Ishikawa (cell line): ENCODE results near the gene LCNL1.

ENCODE experiments used
- CEBPB ChIP-seq: IDR thresholded peaks from 2 replicates; pipeline ENCODE4 v1.6.1; 2012
- CREB1 ChIP-seq: IDR thresholded peaks from 2 replicates; pipeline ENCODE4 v1.6.1; 2012; ENCODE audit warnings: low read depth
- EGR1 ChIP-seq: IDR thresholded peaks from 2 replicates; pipeline ENCODE4 v1.6.1; 2012
- EP300 ChIP-seq: IDR thresholded peaks from 2 replicates; pipeline ENCODE4 v1.6.1; 2012; ENCODE audit warnings: borderline replicate concordance
- FOXM1 ChIP-seq: IDR thresholded peaks from 2 replicates; pipeline ENCODE4 v1.6.1; 2012; ENCODE audit warnings: low read depth, borderline replicate concordance
- MAX ChIP-seq: IDR thresholded peaks from 2 replicates; pipeline ENCODE4 v1.6.1; 2012
- NFIC ChIP-seq: IDR thresholded peaks from 2 replicates; pipeline ENCODE4 v1.6.1; 2012
- RAD21 ChIP-seq: IDR thresholded peaks from 2 replicates; pipeline ENCODE4 v1.6.1; 2012; ENCODE audit warnings: low read depth
- REST ChIP-seq: IDR thresholded peaks from 2 replicates; pipeline ENCODE4 v1.6.1; 2012; ENCODE audit warnings: low read depth, mild to moderate bottlenecking
- TAF1 ChIP-seq: IDR thresholded peaks from 2 replicates; pipeline ENCODE4 v1.6.1; 2012; ENCODE audit warnings: low read depth, mild to moderate bottlenecking
- TCF12 ChIP-seq: IDR thresholded peaks from 2 replicates; pipeline ENCODE4 v1.6.1; 2012; ENCODE audit warnings: low read depth
- TEAD4 ChIP-seq: IDR thresholded peaks from 2 replicates; pipeline ENCODE4 v1.6.1; 2012
- USF1 ChIP-seq: IDR thresholded peaks from 2 replicates; pipeline ENCODE4 v1.6.1; 2012
- YY1 ChIP-seq: IDR thresholded peaks from 2 replicates; pipeline ENCODE4 v1.6.1; 2012; ENCODE audit warnings: low read depth
- ZBTB7A ChIP-seq: IDR thresholded peaks from 2 replicates; pipeline ENCODE4 v1.6.1; 2012; ENCODE audit warnings: low read depth

Gene LCNL1

GRCh38 chr9:136952321-136952850, 30.4 kb upstream of the LCNL1 start:
- TF ChIP-seq TAF1 (no peak), TEAD4 (no peak), TCF12 (peak; percentile 0; the same call in 1 of the 2 replicates)

DNA sequence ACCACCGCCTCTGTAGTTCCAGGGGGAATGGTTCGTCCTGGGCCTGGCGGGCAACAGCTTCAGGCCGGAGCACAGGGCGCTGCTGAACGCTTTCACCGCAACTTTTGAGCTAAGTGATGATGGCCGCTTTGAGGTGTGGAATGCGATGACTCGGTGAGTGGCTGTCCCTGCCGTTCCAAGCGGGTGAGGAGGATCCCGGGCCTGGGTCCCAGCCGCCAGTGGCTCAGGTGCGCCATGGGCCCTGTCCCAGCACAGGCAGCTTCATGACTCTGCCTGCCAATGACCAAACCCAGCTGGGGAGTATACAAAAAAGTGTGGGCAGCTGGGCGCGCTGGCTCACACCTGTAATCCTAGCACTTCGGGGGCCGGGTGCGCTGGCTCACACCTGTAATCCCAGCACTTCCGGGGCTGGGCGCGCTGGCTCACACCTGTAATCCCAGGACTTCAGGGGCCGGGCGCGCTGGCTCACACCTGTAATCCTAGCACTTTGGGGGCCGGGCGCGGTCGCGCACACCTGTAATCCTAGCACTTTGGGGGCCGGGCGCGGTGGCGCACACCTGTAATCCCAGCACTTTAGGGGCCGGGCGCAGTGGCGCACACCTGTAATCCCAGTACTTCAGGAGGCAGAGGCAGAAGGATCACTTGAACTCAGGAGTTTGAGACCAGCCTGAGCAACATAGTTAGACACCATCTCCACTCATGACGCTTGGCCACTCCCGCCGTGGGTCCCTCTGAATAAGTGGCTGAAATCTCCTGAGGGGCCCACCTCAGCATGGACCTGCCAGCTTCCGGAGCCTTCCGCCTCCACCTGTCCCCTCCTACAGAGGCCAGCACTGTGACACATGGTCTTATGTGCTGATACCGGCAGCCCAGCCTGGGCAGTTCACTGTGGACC, 29.7 kb upstream of the LCNL1 start:
- TF ChIP-seq TEAD4, result no peak
- TF ChIP-seq TCF12, result no peak
- no peak for TF ChIP-seq REST
- TF ChIP-seq EP300, result no peak
- TF ChIP-seq YY1, result no peak
- TF ChIP-seq RAD21, result no peak
- no peak for TF ChIP-seq EGR1
- no peak for TF ChIP-seq TAF1
- no peak for TF ChIP-seq NFIC
- no peak for TF ChIP-seq CREB1
- no peak for TF ChIP-seq FOXM1
- TF ChIP-seq CEBPB, result no peak
- TF ChIP-seq MAX, result no peak
- no peak for TF ChIP-seq USF1
- TF ChIP-seq ZBTB7A, result no peak

GRCh38 chr9:136953771-136954269, 29.0 kb upstream of the LCNL1 start:
- TF ChIP-seq TCF12 (no peak), EGR1 (no peak), USF1 (no peak), CEBPB (no peak), EP300 (no peak), RAD21 (no peak)

DNA sequence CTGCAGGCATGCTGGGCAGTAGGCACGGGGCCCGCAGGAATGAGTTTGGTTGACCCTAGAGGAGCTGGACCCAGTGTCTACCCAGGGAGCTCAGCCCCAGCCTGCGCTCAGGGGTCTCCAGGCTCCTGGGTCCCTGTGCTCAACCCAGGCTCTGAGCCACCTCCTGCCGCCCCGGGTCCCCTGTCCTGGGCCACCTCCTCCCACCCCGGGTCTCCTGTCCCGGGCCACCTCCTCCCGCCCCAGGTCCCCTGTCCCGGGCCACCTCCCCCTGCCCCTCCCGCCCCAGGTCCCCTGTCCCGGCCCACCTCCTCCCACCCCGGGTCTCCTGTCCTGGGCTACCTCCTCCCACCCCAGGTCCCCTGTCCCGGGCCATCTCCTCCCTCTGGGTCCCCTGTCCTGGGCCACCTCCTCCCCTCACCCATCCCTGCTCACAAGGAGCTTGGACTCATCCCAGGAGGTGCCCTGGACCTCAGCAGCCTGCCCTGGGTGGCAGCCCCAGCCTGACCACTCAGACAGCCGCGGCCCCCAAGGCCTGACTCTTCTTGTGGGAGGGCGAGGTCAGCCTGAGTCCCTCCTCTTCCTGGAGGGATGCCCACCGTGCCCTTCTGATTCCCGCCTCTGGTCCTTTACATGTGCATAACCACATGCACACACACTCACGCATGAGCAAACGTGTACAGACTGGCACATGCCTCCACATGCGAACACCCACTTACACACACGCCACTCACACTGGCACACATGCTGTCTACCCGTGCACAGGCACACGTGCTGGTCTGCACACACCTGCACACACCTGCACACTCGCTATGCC, 28.3 kb upstream of the LCNL1 start:
- TF ChIP-seq REST (no peak), FOXM1 (no peak), EP300 (no peak), ZBTB7A (no peak), MAX (no peak), CEBPB (no peak), TCF12 (no peak), RAD21 (no peak), CREB1 (no peak), TEAD4 (no peak), NFIC (no peak), USF1 (no peak), TAF1 (no peak), YY1 (no peak)
